ENCODE data around the gene TMCO6.

DNA sequence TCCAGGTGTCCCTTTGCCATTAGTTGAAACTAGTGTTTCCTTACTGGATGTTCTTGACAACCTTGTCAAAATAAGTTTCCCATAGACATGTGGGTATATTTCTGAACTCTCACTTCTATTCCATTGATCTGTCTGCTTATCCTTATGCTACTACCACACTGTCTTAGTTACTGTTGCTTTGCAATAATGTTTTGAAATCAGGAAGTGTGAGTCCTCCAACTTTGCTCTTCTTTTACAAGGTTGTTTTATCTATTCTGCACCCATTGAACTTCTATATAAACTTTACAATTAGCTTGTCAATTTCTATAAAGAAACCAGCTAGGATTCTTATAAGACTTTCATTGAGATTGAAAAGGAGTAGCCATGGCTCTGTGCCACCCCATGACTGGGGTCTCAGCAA lies 30.5 kb upstream of the TMCO6 start:
- no peak for TF ChIP-seq POLR2A (IDR thresholded peaks at IDR 0.05)
- TF ChIP-seq, protein P1, sequence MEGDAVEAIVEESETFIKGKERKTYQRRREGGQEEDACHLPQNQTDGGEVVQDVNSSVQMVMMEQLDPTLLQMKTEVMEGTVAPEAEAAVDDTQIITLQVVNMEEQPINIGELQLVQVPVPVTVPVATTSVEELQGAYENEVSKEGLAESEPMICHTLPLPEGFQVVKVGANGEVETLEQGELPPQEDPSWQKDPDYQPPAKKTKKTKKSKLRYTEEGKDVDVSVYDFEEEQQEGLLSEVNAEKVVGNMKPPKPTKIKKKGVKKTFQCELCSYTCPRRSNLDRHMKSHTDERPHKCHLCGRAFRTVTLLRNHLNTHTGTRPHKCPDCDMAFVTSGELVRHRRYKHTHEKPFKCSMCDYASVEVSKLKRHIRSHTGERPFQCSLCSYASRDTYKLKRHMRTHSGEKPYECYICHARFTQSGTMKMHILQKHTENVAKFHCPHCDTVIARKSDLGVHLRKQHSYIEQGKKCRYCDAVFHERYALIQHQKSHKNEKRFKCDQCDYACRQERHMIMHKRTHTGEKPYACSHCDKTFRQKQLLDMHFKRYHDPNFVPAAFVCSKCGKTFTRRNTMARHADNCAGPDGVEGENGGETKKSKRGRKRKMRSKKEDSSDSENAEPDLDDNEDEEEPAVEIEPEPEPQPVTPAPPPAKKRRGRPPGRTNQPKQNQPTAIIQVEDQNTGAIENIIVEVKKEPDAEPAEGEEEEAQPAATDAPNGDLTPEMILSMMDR (IDR thresholded peaks at IDR 0.05): no peak
